ENCODE measurements around the gene SLC9A8.
A peak's percentile ranks its signal among the peaks of the same experiment; 100 is the strongest.

Gene SLC9A8

DNA sequence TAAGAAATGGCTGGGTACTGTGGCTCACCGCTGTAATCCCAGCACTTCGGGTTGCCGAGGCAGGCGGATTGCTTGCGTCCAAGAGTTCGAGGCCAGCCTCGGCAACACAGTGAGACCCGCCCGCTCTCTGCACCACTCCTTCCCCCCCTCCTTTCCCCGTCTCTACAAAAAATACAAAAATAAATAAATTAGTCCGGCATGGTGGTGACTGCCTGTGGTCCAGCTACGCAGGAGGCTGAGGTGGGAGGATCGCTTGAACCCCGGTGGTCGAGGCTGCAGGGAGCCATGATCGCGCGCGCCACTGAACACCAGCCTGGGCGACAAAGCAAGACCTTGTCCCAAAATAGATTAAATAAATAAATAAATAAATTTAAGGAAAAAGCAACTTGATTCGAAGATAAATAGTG, 123.1 kb downstream of the SLC9A8 start:
- H3K4me2 ChIP-seq: peak overlapping the region; percentile 97
- H3K36me3 ChIP-seq (ENCODE audit: insufficient read depth): no peaks in the 10 kb centered on the region
- H3K9ac ChIP-seq: peak overlapping the region; percentile 85
- H3K27me3 ChIP-seq (ENCODE audit: insufficient read depth, low read depth): no peaks in the 10 kb centered on the region
- no peaks in the 10 kb centered on the region; the same call in 1 of the 2 replicates for H4K20me1 ChIP-seq (ENCODE audit: insufficient read depth)
- peak overlapping the region; percentile 95 for H2AFZ ChIP-seq (ENCODE audit: low read depth)
- H3K27ac ChIP-seq: peak overlapping the region; percentile 79
- H3K79me2 ChIP-seq (ENCODE audit: insufficient read depth, low read depth): peaks cover 46% of the 10 kb centered on the region
- peak overlapping the region; percentile 7 for H3K4me3 ChIP-seq (IDR thresholded peaks at IDR 0.05; ENCODE audit: insufficient read depth, low read depth, low read length)
- peaks cover 52% of the 10 kb centered on the region for H3K4me1 ChIP-seq (ENCODE audit: low read depth, poor library complexity, severe bottlenecking)
- TF ChIP-seq, protein P1, sequence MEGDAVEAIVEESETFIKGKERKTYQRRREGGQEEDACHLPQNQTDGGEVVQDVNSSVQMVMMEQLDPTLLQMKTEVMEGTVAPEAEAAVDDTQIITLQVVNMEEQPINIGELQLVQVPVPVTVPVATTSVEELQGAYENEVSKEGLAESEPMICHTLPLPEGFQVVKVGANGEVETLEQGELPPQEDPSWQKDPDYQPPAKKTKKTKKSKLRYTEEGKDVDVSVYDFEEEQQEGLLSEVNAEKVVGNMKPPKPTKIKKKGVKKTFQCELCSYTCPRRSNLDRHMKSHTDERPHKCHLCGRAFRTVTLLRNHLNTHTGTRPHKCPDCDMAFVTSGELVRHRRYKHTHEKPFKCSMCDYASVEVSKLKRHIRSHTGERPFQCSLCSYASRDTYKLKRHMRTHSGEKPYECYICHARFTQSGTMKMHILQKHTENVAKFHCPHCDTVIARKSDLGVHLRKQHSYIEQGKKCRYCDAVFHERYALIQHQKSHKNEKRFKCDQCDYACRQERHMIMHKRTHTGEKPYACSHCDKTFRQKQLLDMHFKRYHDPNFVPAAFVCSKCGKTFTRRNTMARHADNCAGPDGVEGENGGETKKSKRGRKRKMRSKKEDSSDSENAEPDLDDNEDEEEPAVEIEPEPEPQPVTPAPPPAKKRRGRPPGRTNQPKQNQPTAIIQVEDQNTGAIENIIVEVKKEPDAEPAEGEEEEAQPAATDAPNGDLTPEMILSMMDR (conservative IDR thresholded peaks at IDR 0.05; ENCODE audit: low read depth, low read length): no peak

DNA sequence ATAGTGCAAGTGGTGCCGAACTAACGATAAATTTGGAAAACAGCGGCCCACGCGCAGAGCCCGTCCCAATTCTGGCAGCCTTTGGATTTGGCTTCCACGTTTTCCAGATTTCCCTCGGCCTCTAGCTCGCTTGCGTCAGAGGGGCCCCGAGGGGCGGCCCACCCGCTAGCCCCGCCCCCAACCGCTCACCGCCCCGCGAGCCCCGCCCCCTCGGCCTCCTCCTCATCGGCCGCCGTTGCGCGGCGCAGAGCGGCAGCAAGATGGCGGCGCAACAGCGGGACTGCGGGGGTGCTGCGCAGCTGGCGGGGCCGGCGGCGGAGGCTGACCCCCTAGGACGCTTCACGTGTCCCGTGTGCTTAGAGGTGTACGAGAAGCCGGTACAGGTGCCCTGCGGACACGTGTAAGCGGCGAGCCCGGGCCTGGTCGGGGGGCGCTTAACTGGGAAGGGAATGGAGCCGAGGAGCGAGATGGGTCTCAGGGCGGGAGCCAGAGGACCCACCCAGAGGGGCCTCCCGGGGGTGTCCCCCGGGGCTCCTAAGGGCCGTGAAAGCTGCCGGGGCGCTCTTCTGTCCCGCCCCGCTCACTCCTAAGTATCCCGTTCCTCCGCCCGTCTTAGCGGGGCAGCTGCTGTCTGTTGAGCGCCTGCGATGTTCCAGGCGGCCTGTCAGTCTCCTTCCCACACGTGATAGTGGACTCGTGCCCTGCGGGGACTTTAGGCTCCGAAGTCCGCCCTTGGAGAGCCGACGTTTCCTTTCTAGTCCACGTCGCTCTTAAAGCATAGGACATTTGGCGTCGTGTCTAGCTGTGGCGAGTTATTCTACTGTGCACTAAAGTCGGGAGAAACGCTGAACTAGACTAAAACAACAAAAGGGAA, 123.8 kb downstream of the SLC9A8 start, which contains the start of gene RNF114:
TSS of gene RNF114 (plus strand) at position 245 of the 874 bp plus-strand sequence. CDS start at position 261, 16 bp downstream.
- Histone ChIP-seq H3K4me3 (IDR thresholded peaks at IDR 0.05; ENCODE audit: insufficient read depth, low read depth, low read length) (peak within 1 kb of the TSS; percentile 43), H3K27me3 (ENCODE audit: insufficient read depth, low read depth) (no peaks in the 10 kb centered on the region), H3K4me2 (peak within 1 kb of the TSS; percentile 97), H2AFZ (ENCODE audit: low read depth) (peak within 1 kb of the TSS; percentile 95), H3K9ac (peak within 1 kb of the TSS; percentile 85), H3K79me2 (ENCODE audit: insufficient read depth, low read depth) (peaks cover 52% of the 10 kb centered on the region), H3K36me3 (ENCODE audit: insufficient read depth) (no peaks in the 10 kb centered on the region), H3K4me1 (ENCODE audit: low read depth, poor library complexity, severe bottlenecking) (peaks cover 52% of the 10 kb centered on the region), H3K27ac (peak within 1 kb of the TSS; percentile 79), H4K20me1 (ENCODE audit: insufficient read depth) (no peaks in the 10 kb centered on the region; the same call in 1 of the 2 replicates)
- TF ChIP-seq, protein P1 (conservative IDR thresholded peaks at IDR 0.05; ENCODE audit: low read depth, low read length): no peak

DNA sequence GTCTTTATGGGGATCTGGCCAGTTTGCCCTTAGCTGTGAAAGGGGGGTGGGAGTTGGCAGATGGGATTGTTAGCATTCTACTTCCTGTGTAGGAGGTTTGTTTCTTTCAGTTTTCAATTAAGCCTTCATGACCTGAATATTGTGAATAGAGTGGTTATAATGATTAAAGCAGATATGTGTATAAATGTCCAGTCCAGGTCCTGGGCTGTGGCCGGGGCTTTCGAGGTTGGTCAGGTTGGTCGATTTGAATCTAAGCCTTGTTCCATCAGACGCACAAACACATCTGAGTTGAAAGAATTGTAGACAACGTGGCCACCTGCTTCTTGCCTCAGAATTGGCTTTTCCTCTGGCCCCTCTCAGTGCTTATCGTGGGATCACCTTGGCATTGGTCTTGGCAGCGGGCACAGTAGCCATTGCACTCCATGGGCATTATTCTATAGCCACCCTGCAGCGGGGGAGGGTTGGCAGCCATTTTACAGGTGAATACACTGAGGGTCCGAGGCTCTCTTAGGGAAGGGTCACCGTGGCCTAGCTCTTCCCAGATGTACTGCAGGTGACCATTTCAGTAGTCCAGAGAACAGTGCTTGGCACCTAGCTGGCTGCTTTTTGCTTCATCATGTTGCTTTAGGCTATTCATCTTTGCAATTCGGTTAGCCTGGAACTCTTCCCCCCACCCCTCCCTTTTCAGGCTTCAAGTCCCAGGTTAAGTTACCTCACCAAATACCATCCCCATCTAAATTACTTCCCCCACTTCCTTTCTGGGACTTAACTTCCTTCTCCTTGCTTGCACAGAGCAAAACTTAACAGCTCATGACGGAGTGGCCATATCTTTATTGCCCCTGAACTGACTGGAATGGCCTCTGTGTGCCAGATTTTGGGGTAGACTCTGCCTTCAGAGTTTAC, 124.7 kb downstream of the SLC9A8 start:
- Histone ChIP-seq H3K27ac (peak overlapping the region; percentile 79; the same call in 1 of the 2 replicates), H3K36me3 (ENCODE audit: insufficient read depth) (peaks cover 2% of the 10 kb centered on the region; the same call in 1 of the 2 replicates), H3K4me2 (peak overlapping the region; percentile 73), H3K79me2 (ENCODE audit: insufficient read depth, low read depth) (peaks cover 61% of the 10 kb centered on the region), H2AFZ (ENCODE audit: low read depth) (peak overlapping the region; percentile 95), H3K9ac (peak overlapping the region; percentile 85), H4K20me1 (ENCODE audit: insufficient read depth) (no peaks in the 10 kb centered on the region; the same call in 1 of the 2 replicates), H3K4me1 (ENCODE audit: low read depth, poor library complexity, severe bottlenecking) (peaks cover 52% of the 10 kb centered on the region), H3K4me3 (IDR thresholded peaks at IDR 0.05; ENCODE audit: insufficient read depth, low read depth, low read length) (peak overlapping the region; percentile 43), H3K27me3 (ENCODE audit: insufficient read depth, low read depth) (no peaks in the 10 kb centered on the region)
- TF ChIP-seq, protein P1 (conservative IDR thresholded peaks at IDR 0.05; ENCODE audit: low read depth, low read length): no peak
